Activated naive CD4-positive, alpha-beta T cell treated with anti-CD3 and anti-CD28 coated beads, Interleukin-2, amount 10 ng/mL, durations not matched to agents 7 days and 5 days (primary cell): ENCODE measurements around the gene NPM1.
"Not testable (repeated sequence)": the region's sequence is repeated elsewhere in the genome, so short reads cannot be mapped to it uniquely, and the experiment has no call there.

Experiments
- CTCF ChIA-PET: fragments of 350-600 bp; sonication (Branson Sonifier 250); formaldehyde crosslinking; loops from one replicate; lab custom pipeline; 2021; ENCODE audit warnings: antibody characterized with exemption; lab: Charles Lee
- DNase-seq: peaks from one replicate; pipeline ENCODE4 v3.0.0-alpha.2; 2020
- H3K27ac Mint-ChIP-seq: one replicate; pipeline ENCODE4 v1.8.0; 2021; ENCODE audit warnings: mild to moderate bottlenecking, moderate library complexity, mixed read lengths
- H3K27me3 Mint-ChIP-seq: one replicate; pipeline ENCODE4 v1.8.0; 2021; ENCODE audit warnings: mild to moderate bottlenecking, mixed read lengths
- H3K36me3 Mint-ChIP-seq: one replicate; pipeline ENCODE4 v1.8.0; 2021; ENCODE audit warnings: mixed read lengths
- H3K4me1 Mint-ChIP-seq: one replicate; pipeline ENCODE4 v1.8.0; 2021; ENCODE audit warnings: mixed read lengths
- H3K4me3 Mint-ChIP-seq: one replicate; pipeline ENCODE4 v1.8.0; 2021; ENCODE audit warnings: mild to moderate bottlenecking, moderate library complexity, mixed read lengths
- H3K9me3 Mint-ChIP-seq: one replicate; pipeline ENCODE4 v1.8.0; 2021; ENCODE audit warnings: mixed read lengths

Gene NPM1

GRCh38 chr5:171410181-171410580, 22.5 kb downstream of the NPM1 start:
- no peak for DNase-seq
- Mint-ChIP-seq H3K27me3 (no peaks in the 10 kb centered on the region), H3K4me1 (peaks cover 32% of the 10 kb centered on the region), H3K36me3 (peaks cover 62% of the 10 kb centered on the region), H3K4me3 (no peak overlapping the region), H3K27ac (no peak overlapping the region), H3K9me3 (no peaks in the 10 kb centered on the region)
- CTCF ChIA-PET, result interaction anchor here (0.9 kb wide), 1 partner anchor 9 kb away, joined by 3 read pairs; the partner anchor contains the start of gene FGF18

- H3K4me1 Mint-ChIP-seq, result peaks cover 24% of the 10 kb centered on the region
- CTCF ChIA-PET, result no interaction called here
Observed at GRCh38 chr5:171412186-171412585, 24.5 kb downstream of the NPM1 start.

GRCh38 chr5:171413153-171413910, 25.7 kb downstream of the NPM1 start:
- Mint-ChIP-seq H3K27ac (no peak overlapping the region), H3K36me3 (peaks cover 35% of the 10 kb centered on the region), H3K27me3 (peaks cover under 1% of the 10 kb centered on the region), H3K4me3 (no peak overlapping the region), H3K4me1 (peaks cover 16% of the 10 kb centered on the region), H3K9me3 (no peaks in the 10 kb centered on the region)
- DNase-seq, result no peak
- CTCF ChIA-PET, result interaction anchor here (0.6 to 1.4 kb wide), 2 partner anchors 21 to 1326 kb away, joined by 3 read pairs; no protein-coding TSS in a partner anchor

More at GRCh38 chr5:171412186-171412585, 24.5 kb downstream of the NPM1 start:
- peaks cover 45% of the 10 kb centered on the region for H3K36me3 Mint-ChIP-seq
- H3K9me3 Mint-ChIP-seq, result no peaks in the 10 kb centered on the region
- no peak overlapping the region for H3K4me3 Mint-ChIP-seq
- no peak overlapping the region for H3K27ac Mint-ChIP-seq
- no peaks in the 10 kb centered on the region for H3K27me3 Mint-ChIP-seq
- no peak for DNase-seq

- H3K36me3 Mint-ChIP-seq, result peaks cover 33% of the 10 kb centered on the region
- not testable (repeated sequence) for H3K9me3 Mint-ChIP-seq, H3K27me3 Mint-ChIP-seq, DNase-seq, H3K4me3 Mint-ChIP-seq
- H3K27ac Mint-ChIP-seq, result peak overlapping the region; percentile 67
- CTCF ChIA-PET, result interaction anchor here (0.6 to 1.4 kb wide), 2 partner anchors 21 to 1326 kb away, joined by 3 read pairs; no protein-coding TSS in a partner anchor
- H3K4me1 Mint-ChIP-seq, result peaks cover 16% of the 10 kb centered on the region
Observed at GRCh38 chr5:171413993-171414392, 26.3 kb downstream of the NPM1 start.

- Mint-ChIP-seq H3K9me3 (no peaks in the 10 kb centered on the region), H3K27me3 (peaks cover 14% of the 10 kb centered on the region), H3K4me3 (no peak overlapping the region), H3K27ac (no peak overlapping the region), H3K4me1 (peaks cover 11% of the 10 kb centered on the region), H3K36me3 (peaks cover 27% of the 10 kb centered on the region)
- DNase-seq, result no peak
- CTCF ChIA-PET, result no interaction called here
Observed at GRCh38 chr5:171415115-171415730, 27.6 kb downstream of the NPM1 start.

- CTCF ChIA-PET, result no interaction called here
Observed at GRCh38 chr5:171416160-171417049, 28.8 kb downstream of the NPM1 start.

GRCh38 chr5:171418316-171418981, 30.8 kb downstream of the NPM1 start:
- peaks cover 14% of the 10 kb centered on the region for H3K4me1 Mint-ChIP-seq
- H3K4me3 Mint-ChIP-seq, result peak overlapping the region; percentile 68
- peaks cover 2% of the 10 kb centered on the region for H3K36me3 Mint-ChIP-seq
- CTCF ChIA-PET, result interaction anchor here (0.7 to 1.7 kb wide), 16 partner anchors 8 to 493 kb away, joined by 3 to 15 read pairs (median 4); no protein-coding TSS in a partner anchor
- H3K27me3 Mint-ChIP-seq, result peaks cover 45% of the 10 kb centered on the region
- peak; percentile 68 for DNase-seq
- H3K27ac Mint-ChIP-seq, result no peak overlapping the region
- H3K9me3 Mint-ChIP-seq, result no peaks in the 10 kb centered on the region

More at GRCh38 chr5:171416160-171417049, 28.8 kb downstream of the NPM1 start:
- H3K9me3 Mint-ChIP-seq, result no peaks in the 10 kb centered on the region
- H3K27ac Mint-ChIP-seq, result no peak overlapping the region
- no peak for DNase-seq
- H3K36me3 Mint-ChIP-seq, result peaks cover 18% of the 10 kb centered on the region
- peaks cover 26% of the 10 kb centered on the region for H3K27me3 Mint-ChIP-seq
- H3K4me1 Mint-ChIP-seq, result peaks cover 16% of the 10 kb centered on the region
- H3K4me3 Mint-ChIP-seq, result no peak overlapping the region

- Mint-ChIP-seq H3K27ac (no peak within 1 kb of the TSS), H3K4me1 (peaks cover 14% of the 10 kb centered on the region), H3K36me3 (peaks cover 2% of the 10 kb centered on the region), H3K4me3 (peak within 1 kb of the TSS; percentile 74), H3K9me3 (no peaks in the 10 kb centered on the region), H3K27me3 (peaks cover 52% of the 10 kb centered on the region)
- CTCF ChIA-PET, result interaction anchor here (0.7 to 1.7 kb wide), 16 partner anchors 9 to 493 kb away, joined by 3 to 15 read pairs (median 4); no protein-coding TSS in a partner anchor
- peak; percentile 71 for DNase-seq
Observed at GRCh38 chr5:171418982-171419687, 31.5 kb downstream of the NPM1 start, which contains the start of gene FGF18. FGF18 (plus strand) TSS chr5:171419647; CDS start chr5:171420200, 553 bp downstream.

GRCh38 chr5:171419688-171420430, 32.2 kb downstream of the NPM1 start:
- Mint-ChIP-seq H3K4me3 (peak overlapping the region; percentile 74), H3K27me3 (peaks cover 54% of the 10 kb centered on the region), H3K36me3 (no peaks in the 10 kb centered on the region), H3K27ac (no peak overlapping the region), H3K4me1 (peaks cover 14% of the 10 kb centered on the region), H3K9me3 (no peaks in the 10 kb centered on the region)
- CTCF ChIA-PET, result interaction anchor here (0.9 to 1.7 kb wide), 8 partner anchors 8 to 492 kb away, joined by 3 to 15 read pairs (median 4); no protein-coding TSS in a partner anchor
- peak; percentile 47 for DNase-seq

GRCh38 chr5:171420431-171421241, 33.0 kb downstream of the NPM1 start:
- DNase-seq, result no peak
- Mint-ChIP-seq H3K27ac (no peak overlapping the region), H3K27me3 (peaks cover 57% of the 10 kb centered on the region), H3K9me3 (no peaks in the 10 kb centered on the region), H3K4me1 (peaks cover 14% of the 10 kb centered on the region), H3K4me3 (peak overlapping the region; percentile 74), H3K36me3 (no peaks in the 10 kb centered on the region)
- CTCF ChIA-PET, result interaction anchor here (1.6 kb wide), 1 partner anchor 15 kb away, joined by 3 read pairs; no protein-coding TSS in a partner anchor

GRCh38 chr5:171421331-171422262, 33.9 kb downstream of the NPM1 start:
- DNase-seq, result no peak
- Mint-ChIP-seq H3K27me3 (peaks cover 57% of the 10 kb centered on the region), H3K9me3 (no peaks in the 10 kb centered on the region), H3K27ac (no peak overlapping the region), H3K4me1 (peaks cover 14% of the 10 kb centered on the region), H3K4me3 (no peak overlapping the region), H3K36me3 (no peaks in the 10 kb centered on the region)
- CTCF ChIA-PET, result interaction anchor here (1.6 kb wide), 1 partner anchor 14 kb away, joined by 3 read pairs; no protein-coding TSS in a partner anchor
